Measurements from ENCODE around the gene REXO1.

REXO1 gene

DNA sequence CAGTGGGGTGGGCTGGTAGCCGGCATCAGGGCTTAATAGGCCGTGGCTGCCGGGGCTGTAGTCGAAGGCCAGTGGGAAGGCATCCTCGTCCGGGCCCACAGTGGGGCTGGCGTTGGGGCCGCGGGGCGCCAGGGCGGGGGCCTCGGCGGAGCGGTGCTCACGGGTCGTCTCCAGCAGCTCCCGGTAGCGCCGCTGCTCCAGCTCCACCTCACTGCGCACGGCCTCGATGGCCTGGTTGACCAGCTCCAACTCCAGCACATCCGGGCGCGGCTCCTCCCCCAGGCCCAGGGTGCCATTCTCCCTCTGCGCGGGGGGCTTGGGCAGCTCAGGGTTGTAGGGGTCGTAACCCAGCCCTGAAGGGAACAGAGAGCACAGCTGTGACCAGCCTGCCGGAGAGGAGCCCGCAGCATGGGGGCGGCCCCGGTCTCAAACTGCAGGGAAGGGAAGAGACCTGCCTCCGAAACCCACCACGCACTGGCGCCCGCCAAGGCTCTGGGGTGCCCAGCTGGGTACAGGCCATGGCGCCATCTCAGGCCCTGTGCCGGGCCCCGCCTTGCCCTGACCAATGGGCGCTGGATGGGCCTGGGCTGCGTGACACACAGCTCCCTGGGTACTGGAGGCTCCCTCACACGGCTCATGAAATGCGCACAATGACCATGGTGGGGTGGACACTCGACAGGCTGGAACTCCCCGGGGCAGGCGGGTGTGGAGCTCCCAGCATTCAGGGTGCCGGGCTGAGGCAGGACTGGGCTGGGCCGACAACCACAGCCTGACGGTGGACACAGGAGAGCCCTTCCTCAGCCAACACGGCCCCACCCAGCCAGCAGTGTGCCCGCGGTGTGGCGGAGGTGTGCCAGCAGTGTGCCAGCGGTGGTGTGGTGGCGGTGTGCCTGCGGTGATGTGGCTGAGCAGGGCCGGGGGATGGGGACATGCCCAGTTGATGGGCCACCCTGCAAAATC is 19.7 kb downstream of the REXO1 start:
- DNase-seq: no peak

DNA sequence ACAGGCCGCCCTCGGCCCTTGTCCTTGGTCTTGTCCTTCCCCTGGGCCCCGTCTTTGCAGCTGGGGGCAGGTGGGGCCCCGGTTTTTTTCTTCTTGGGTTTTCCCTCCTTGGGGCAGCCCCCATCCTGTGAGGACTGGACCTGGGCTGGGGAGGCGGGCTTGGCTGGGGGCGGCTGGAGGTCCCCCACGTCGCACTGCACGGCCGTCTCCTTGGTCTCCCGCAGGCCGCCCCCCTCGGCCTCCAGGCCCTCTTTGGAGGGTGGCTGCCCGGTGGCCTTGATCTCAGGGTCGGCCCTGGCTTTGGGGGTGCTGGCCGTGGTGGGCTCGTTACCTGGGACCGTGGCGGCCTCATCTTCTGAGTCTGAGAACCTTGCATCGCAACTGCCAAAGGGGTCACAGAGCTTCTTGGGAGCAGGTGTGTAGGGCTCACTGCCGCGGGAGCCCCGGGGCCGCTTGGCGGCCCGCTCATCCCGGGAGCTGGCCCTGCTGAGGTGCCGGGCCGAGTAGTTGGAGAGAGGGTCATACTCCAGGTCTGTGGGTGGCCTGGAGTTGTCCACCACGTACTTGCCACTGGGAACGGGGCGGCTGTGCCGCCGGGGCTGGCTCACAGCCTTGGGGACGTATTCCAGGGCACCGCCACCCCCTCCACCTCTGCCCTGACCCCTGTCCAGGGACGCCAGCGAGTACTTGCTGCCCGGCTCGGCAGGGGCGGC is 20.6 kb downstream of the REXO1 start:
- no peak for DNase-seq

- DNase-seq: no peak
Measured at GRCh38 chr19:1826557-1827521, 21.4 kb downstream of the REXO1 start.

GRCh38 chr19:1825909-1826556 is 22.2 kb downstream of the REXO1 start:
- no peak for DNase-seq

GRCh38 chr19:1824252-1824622 is 24.0 kb downstream of the REXO1 start:
- DNase-seq: no peak

DNA sequence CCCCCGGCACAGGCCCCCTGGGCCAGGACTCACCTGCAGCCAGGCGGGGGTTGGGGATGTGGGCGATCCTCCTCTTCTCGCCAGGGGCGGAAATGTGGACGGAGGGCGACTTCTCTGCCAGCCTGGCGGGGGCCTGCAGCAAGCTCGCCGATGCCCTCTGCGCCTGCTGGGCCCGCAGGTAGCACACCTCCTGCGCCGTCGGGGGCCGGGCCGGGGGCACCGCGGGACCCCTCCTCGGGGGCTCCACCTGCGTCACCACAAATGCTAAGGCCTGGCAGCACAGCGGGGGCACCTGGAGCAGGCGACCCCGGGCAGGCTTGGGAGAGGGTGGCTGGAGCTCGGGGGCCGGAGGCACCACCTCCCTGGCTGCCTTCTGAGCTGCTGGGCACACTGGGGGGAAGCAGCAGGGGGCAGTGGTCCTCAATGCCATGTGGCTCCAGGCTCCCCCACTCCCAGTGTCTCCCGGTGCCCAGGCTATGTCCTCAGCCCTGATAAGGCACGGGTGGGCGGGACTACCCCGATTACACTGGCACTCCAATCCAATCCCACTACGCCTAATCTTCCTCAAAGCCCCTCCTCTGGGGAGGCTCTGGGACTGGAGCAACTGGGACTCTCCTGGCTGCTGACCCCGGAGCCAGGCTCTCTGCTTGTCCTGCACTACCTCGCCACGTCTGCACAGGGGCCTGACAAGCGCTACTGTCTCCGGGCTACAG is 24.6 kb downstream of the REXO1 start:
- DNase-seq: no peak

- DNase-seq: no peak
Measured at GRCh38 chr19:1823020-1823419, 25.3 kb downstream of the REXO1 start.

DNA sequence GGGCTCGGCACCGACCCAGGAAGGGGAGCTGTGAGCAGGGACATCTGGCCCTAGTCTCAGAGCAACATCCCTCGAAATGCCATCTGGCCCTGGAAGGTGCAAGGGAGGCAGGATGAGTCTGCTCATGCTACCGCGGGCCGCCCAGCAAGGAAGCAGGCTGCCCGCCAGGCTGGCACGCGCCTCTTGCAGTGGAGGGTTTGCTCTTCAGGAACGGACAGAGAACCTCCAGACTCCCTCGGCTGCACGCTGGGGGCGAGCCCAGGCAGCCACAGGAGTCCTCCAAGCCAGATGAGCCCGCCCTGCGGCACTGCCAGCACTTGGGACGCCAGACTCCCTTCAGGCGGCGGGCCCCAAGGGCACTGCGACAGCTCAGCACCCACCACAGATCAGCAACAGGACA is 26.1 kb downstream of the REXO1 start:
- DNase-seq: no peak

GRCh38 chr19:1819341-1820255 is 28.7 kb downstream of the REXO1 start:
- DNase-seq: no peak

- DNase-seq: no peak
Measured at GRCh38 chr19:1818549-1819195, 29.6 kb downstream of the REXO1 start.

DNA sequence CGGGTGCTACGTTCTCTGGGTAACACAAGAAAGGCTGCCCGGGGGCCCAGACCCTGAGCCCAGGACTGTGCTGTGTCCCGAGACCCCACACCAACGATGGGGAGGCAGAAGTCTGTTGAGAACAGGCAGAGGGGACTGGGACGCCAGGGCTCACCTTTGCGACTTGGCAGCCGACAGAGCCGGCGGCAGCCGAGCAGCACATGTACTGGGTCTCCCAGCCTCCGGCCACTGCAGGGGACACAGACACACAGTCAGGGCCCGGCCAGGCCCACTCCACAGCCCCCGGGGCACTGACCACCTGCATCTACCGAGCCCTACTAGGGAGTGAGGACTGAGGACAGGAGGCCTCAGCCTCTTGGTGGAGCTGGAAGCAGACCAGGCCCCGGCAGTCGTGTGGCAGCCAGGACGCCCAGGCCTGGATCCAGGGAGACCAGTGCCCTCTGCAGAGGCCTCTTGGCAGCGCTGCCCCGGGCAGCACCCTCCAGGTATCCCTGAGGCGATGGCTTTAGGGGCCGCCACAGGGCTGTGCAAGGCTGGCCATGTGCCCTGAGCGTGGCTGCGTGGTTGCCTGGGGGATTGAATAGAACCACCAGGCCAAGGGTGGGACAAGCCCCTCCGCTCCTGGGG is 30.6 kb downstream of the REXO1 start:
- DNase-seq: no peak

DNA sequence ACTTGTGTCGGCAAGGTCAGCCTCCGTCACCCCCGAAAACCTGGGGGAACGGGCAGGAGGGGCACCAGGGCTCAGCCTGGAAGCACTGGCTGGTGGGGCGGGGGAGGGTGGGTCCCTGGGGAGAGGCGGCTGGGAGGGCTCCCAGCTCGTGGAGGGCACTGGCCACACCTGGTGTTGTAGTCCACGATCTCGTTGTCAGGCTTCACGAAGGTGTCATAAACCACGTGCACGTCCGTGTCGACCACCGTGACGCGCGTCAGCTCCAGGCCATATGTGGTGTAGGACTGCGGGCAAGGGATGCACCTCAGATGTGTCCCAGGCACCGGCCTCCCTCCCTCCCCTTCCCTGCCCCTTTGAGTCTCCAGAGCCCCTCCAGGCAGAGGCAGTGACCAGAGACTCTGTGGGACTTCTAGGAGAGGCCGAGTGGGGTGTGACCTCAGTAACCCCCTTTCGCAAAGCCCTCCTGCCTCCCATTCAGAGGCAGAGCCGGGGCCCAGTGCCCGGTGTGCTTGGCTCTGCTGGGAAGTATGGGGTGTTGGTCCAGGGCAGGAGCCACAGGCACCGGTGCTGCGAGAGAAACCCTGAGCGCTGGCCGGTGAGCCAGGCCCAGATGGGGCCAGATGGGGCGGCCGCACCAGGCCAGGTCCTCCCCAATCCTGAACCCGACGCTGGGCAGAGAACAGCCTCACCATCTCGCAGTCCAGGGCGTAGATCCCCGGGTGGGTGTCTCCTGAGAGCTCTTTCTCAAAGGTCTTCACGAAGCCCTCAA is 31.6 kb downstream of the REXO1 start:
- DNase-seq: no peak

GRCh38 chr19:1815605-1816529 is 32.4 kb downstream of the REXO1 start:
- no peak for DNase-seq

- DNase-seq: no peak
Measured at GRCh38 chr19:1814833-1815604, 33.3 kb downstream of the REXO1 start.

DNA sequence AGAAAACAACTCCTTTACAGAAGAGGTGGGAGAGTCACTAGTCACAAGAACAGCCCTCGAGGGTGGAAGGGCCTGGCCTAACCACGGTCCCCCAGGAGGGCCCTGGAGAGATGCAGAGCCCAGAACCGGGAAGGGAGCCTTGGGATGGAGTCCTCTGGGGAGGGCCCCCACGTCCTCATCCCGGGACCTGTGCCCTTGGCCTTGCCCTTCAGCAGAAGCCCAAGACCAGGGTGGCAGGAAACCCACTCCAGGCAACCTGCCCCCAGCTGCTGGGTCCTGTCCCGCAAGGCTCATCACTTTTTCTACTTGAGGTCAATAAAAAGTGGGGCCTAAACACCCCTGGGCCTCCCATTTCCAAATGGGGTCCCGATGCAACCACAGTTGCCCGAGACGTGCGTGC is 33.9 kb downstream of the REXO1 start:
- DNase-seq: no peak

Data from SHP77 treated with DMSO at 0.1 percent for 48 hours (cell line).